HCT116 (cell line): ENCODE results near the gene THOC1. TPM values are rescaled to one million over a fixed set of nuclear protein-coding genes. Genes with fewer than 3 reads are reported as not detected.

Experiments used
- ATAC-seq: fragments of 200-7000 bp; cut with Tn5 transposase; 2 replicates; pipeline ENCODE4 v1.9.1; 2020; ENCODE audit warnings: mild to moderate bottlenecking, moderate library complexity
- BruUV-seq: library from RNA; stranded (reverse); fragments of 400-500 nt; replicated peaks from 2 replicates; lab custom pipeline; 2021; lab: Mats Ljungman, UMichigan
- CTCF ChIA-PET: fragments of 300-600 bp; sonication (Branson Sonifier 250); formaldehyde crosslinking; loops from one replicate; lab custom pipeline; 2021; ENCODE audit warnings: antibody characterized with exemption; lab: Charles Lee
- POLR2A ChIA-PET: fragments of 300-600, 350-600 bp; sonication (Branson Sonifier 250); formaldehyde crosslinking; loops from one replicate; lab custom pipeline; 2021; ENCODE audit warnings: antibody characterized with exemption; lab: Charles Lee
- RAD21 ChIA-PET, 2 experiments: fragments of 300-600 bp; sonication (Branson Sonifier 250); formaldehyde crosslinking; loops; one replicate each; lab custom pipeline; 2023; ENCODE audit warnings: low total read pairs in 2 of 2; ENCODE audit not compliant: uncharacterized antibody in 2 of 2, unreplicated experiment in 2 of 2, low non-redundant PET in 1 of 2; lab: Charles Lee
- DNase-seq: peaks from one replicate; pipeline ENCODE4 v3.0.0-alpha.2; 2010; ENCODE audit warnings: low read depth, low spot score
- H2AFZ ChIP-seq: fragments of 200-600 bp; shearing (Covaris generic), sonication (generic); 2 replicates; pipeline ENCODE4 v1.6.1; 2017; ENCODE audit warnings: low read depth, mixed run types, mixed read lengths, antibody characterized with exemption, low read length; ENCODE audit not compliant: poor library complexity, severe bottlenecking
- H3K27ac ChIP-seq: 2 replicates; pipeline ENCODE4 v1.5.1; 2012; ENCODE audit warnings: low read depth, low read length
- H3K27me3 ChIP-seq: fragments of 200-600 bp; sonication (generic); 2 replicates; pipeline ENCODE4 v1.6.1; 2016; ENCODE audit warnings: mixed run types, low read length, mixed read lengths; ENCODE audit not compliant: insufficient read depth
- H3K36me3 ChIP-seq, 2 experiments: fragments of 200-500 bp in 1 of 2; fragments of 200-600 bp in 1 of 2; sonication (Bioruptor generic) in 1 of 2; sonication (generic) in 1 of 2; 2 replicates each; pipeline versions ENCODE4 v1.5.1 to v1.6.1; 2014 to 2016; ENCODE audit warnings: low read length in 2 of 2, inconsistent platforms in 1 of 2, mixed read lengths in 1 of 2, mixed run types in 1 of 2; ENCODE audit not compliant: insufficient read depth in 2 of 2, control insufficient read depth in 1 of 2
- H3K4me1 ChIP-seq, 2 experiments: fragments of 200-600 bp in 1 of 2; sonication (generic) in 1 of 2; 2 replicates each; pipeline versions ENCODE4 v1.5.1 to v1.6.1; 2012 to 2017; ENCODE audit warnings: low read length in 2 of 2, inconsistent platforms in 1 of 2, mild to moderate bottlenecking in 1 of 2, mixed read lengths in 1 of 2, mixed run types in 1 of 2, moderate library complexity in 1 of 2; ENCODE audit not compliant: insufficient read depth in 2 of 2, control insufficient read depth in 1 of 2
- H3K4me2 ChIP-seq: fragments of 200-600 bp; sonication (generic); 2 replicates; pipeline ENCODE4 v1.6.1; 2017; ENCODE audit warnings: mixed run types, low read length, mixed read lengths
- H3K4me3 ChIP-seq, 2 experiments: fragments of 200-600 bp in 1 of 2; sonication (generic) in 1 of 2; replicated peaks in 1 of 2; 2 replicates each; pipeline ENCODE4 v1.5.1; 2011 to 2016; ENCODE audit warnings: low read length in 2 of 2, control low read depth in 1 of 2, low read depth in 1 of 2, mild to moderate bottlenecking in 1 of 2, mixed read lengths in 1 of 2, mixed run types in 1 of 2
- H3K79me2 ChIP-seq: fragments of 200-600 bp; sonication (generic); 2 replicates; pipeline ENCODE4 v1.6.1; 2017; ENCODE audit warnings: mild to moderate bottlenecking, mixed run types, low read length, moderate library complexity, mixed read lengths; ENCODE audit not compliant: insufficient read depth
- H3K9ac ChIP-seq: fragments of 200-600 bp; sonication (generic); 2 replicates; pipeline ENCODE4 v1.6.1; 2016; ENCODE audit warnings: low read length, mixed read lengths
- H3K9me2 ChIP-seq: fragments of 200-600 bp; sonication (generic), shearing (Covaris generic); 2 replicates; pipeline ENCODE4 v1.6.1; 2017; ENCODE audit warnings: mixed run types, mild to moderate bottlenecking, moderate library complexity; ENCODE audit not compliant: insufficient read depth
- H3K9me3 ChIP-seq, 2 experiments: fragments of 200-500 bp in 1 of 2; fragments of 200-600 bp in 1 of 2; sonication (Bioruptor generic) in 1 of 2; sonication (generic) in 1 of 2; 2 replicates each; pipeline ENCODE4 v1.6.1; 2014 to 2017; ENCODE audit warnings: low read length in 2 of 2, mixed read lengths in 2 of 2, inconsistent platforms in 1 of 2, low read depth in 1 of 2, mild to moderate bottlenecking in 1 of 2, mixed run types in 1 of 2, moderate library complexity in 1 of 2; ENCODE audit not compliant: control insufficient read depth in 1 of 2, insufficient read depth in 1 of 2
- H4K20me1 ChIP-seq: fragments of 200-600 bp; sonication (generic), shearing (Covaris generic); 2 replicates; pipeline ENCODE4 v1.6.1; 2017; ENCODE audit warnings: mixed run types, mild to moderate bottlenecking, moderate library complexity; ENCODE audit not compliant: insufficient read depth
- CEBPB ChIP-seq: IDR thresholded peaks from 2 replicates; pipeline ENCODE4 v1.6.1; 2012; ENCODE audit warnings: low read depth
- ELF1 ChIP-seq: IDR thresholded peaks from 2 replicates; pipeline ENCODE4 v1.6.1; 2012; ENCODE audit warnings: low read depth, borderline replicate concordance
- POLR2A ChIP-seq: IDR thresholded peaks from 2 replicates; pipeline ENCODE4 v1.7.0; 2011; ENCODE audit warnings: borderline replicate concordance; ENCODE audit not compliant: insufficient read depth, insufficient read length; ENCODE audit errors: extremely low read depth
- RAD21 ChIP-seq: IDR thresholded peaks from 2 replicates; pipeline ENCODE4 v1.6.1; 2012; ENCODE audit warnings: low read depth, mild to moderate bottlenecking
- SP1 ChIP-seq: IDR thresholded peaks from 2 replicates; pipeline ENCODE4 v1.6.1; 2012; ENCODE audit warnings: low read depth
- SRF ChIP-seq: IDR thresholded peaks from 2 replicates; pipeline ENCODE4 v1.6.1; 2012; ENCODE audit warnings: low read depth
- TCF7L2 ChIP-seq: IDR thresholded peaks from 2 replicates; pipeline ENCODE4 v1.7.0; 2011; ENCODE audit warnings: borderline replicate concordance, inconsistent platforms; ENCODE audit not compliant: insufficient read depth, insufficient read length; ENCODE audit errors: extremely low read depth
- YY1 ChIP-seq: IDR thresholded peaks from 2 replicates; pipeline ENCODE4 v1.6.1; 2011; ENCODE audit warnings: low read length, low read depth, moderate library complexity, mild to moderate bottlenecking; ENCODE audit not compliant: insufficient replicate concordance; ENCODE audit errors: extremely low read depth
- intact Hi-C: fragments of 100-400 bp; cut with micrococcal nuclease; formaldehyde crosslinking; loops from 2 replicates; pipeline ENCODE4 v1.10.0; 2022
- total RNA-seq: library from RNA; stranded (reverse); gene quantifications from one replicate; pipeline ENCODE4 v1.2.1, GENCODE V29; 2021; ENCODE audit not compliant: unreplicated experiment
- TF ChIP-seq, protein P1 (sequence below): IDR thresholded peaks from 2 replicates; pipeline ENCODE4 v1.6.1; 2012

THOC1 gene
- total RNA-seq, 1 experiment from 2014 or later = 26.0 TPM

DNA sequence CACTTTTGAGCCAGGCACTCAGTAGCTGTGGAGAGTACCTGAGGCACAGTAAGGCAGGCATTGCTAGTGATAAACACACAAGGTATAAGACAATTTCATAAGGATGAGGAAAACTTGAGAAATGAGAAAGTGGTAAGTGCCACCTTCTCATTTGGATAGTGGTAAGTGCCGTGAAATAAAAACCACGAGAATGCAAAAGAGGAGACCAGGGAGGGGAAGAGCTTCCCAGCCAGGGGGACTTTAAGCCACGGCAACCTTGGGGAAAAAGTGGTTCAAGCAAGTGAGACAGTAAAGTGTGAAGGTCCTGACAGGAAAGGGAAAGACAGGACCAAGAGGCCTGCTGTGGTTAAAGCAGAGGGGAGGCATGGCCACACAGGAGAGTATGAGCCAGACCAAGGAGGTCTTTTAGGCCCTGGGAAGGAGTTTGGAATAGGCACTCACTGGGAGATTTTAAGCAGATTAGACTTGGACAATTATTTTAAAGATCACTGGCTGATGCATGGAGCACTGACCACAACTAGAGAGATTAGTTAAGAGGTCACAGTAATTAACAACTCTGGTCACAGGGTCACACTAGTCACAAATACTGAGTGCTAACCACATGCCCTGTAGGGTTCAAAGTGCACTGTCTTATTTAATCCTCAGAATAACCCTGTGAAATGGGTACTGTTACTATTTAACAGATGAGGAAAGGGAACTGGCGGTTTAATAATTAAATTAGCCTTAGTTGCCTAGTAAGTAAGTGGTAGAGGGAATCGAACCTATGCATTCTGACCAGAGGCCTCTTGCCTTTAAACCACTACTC, 50.1 kb downstream of the THOC1 start:
- no peak overlapping the region for H3K4me2 ChIP-seq
- CTCF ChIA-PET = no interaction called here
- H4K20me1 ChIP-seq = no peaks in the 10 kb centered on the region
- POLR2A ChIA-PET = no interaction called here
- H2AFZ ChIP-seq = no peak overlapping the region
- intact Hi-C loops = no loop called here
- TF ChIP-seq SP1 = no peak
- no peak for TF ChIP-seq RAD21
- TF ChIP-seq, protein P1, sequence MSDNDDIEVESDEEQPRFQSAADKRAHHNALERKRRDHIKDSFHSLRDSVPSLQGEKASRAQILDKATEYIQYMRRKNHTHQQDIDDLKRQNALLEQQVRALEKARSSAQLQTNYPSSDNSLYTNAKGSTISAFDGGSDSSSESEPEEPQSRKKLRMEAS = no peak
- TF ChIP-seq SRF = no peak
- TF ChIP-seq POLR2A = no peak
- H3K27ac ChIP-seq = no peak overlapping the region
- H3K4me1 ChIP-seq = no peaks in the 10 kb centered on the region
- peaks cover 11 to 21% of the 10 kb centered on the region in 2 experiments; a peak in 3 of 4 replicates for H3K36me3 ChIP-seq
- ATAC-seq (no peak), DNase-seq (no peak)
- H3K9me2 ChIP-seq = no peaks in the 10 kb centered on the region
- RAD21 ChIA-PET = no interaction called here
- no peaks in the 10 kb centered on the region for H3K27me3 ChIP-seq
- H3K79me2 ChIP-seq = no peaks in the 10 kb centered on the region
- no TSS peak for BruUV-seq
- no peaks in the 10 kb centered on the region for H3K9me3 ChIP-seq
- H3K9ac ChIP-seq = no peak overlapping the region
- H3K4me3 ChIP-seq = no peak overlapping the region

DNA sequence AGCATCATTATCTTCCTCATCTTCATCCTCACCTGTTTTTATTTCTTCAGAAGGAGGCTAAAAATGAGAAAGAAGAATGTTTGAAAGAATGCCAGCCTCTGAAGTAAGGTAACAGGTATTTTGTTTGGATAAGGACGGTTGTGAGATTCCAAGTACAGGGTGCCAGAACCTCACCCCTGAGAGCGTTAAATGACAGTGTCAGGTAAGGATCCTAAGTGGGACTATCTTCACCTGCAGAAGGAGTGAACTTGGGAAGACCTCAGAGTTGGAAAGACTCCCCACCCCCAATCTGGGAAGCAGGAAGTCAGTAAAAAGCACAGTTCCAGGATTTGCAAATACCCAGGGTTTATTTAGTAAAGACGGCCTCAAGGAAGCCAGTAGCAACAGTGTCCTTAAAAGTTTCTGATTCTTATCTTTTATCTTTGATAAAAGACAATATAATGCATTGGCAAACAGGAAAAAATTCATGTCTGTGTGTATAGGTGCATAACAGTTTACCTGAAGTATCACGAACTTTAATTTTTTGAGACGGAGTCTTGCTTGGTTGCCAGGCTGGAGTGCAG, 52.3 kb downstream of the THOC1 start:
- H3K79me2 ChIP-seq = peaks cover 6% of the 10 kb centered on the region; the same call in 1 of the 2 replicates
- CTCF ChIA-PET = no interaction called here
- H3K4me3 ChIP-seq = no peak overlapping the region
- no peak for TF ChIP-seq CEBPB
- no peak for TF ChIP-seq YY1
- no peak for TF ChIP-seq TCF7L2
- TF ChIP-seq ELF1 = no peak
- H3K9me3 ChIP-seq = no peaks in the 10 kb centered on the region
- H4K20me1 ChIP-seq = no peaks in the 10 kb centered on the region
- no TSS peak for BruUV-seq
- no peak overlapping the region for H3K4me2 ChIP-seq
- POLR2A ChIA-PET = no interaction called here
- H3K36me3 ChIP-seq = peaks cover 11 to 31% of the 10 kb centered on the region in 2 experiments
- no peaks in the 10 kb centered on the region for H3K27me3 ChIP-seq
- no peaks in the 10 kb centered on the region for H3K9me2 ChIP-seq
- H3K9ac ChIP-seq = no peak overlapping the region
- H3K4me1 ChIP-seq = no peaks in the 10 kb centered on the region
- DNase-seq (no peak), ATAC-seq (no peak)
- H2AFZ ChIP-seq = no peak overlapping the region
- H3K27ac ChIP-seq = no peak overlapping the region
- intact Hi-C loops = no loop called here
- RAD21 ChIA-PET = no interaction called here
